ENCODE data around the gene SMARCAL1. TPM values are rescaled to one million over a fixed set of nuclear protein-coding genes. Genes with fewer than 3 reads are reported as not detected.

SMARCAL1 gene
- total RNA-seq, 1 experiment from 2014 or later, result 40.5 TPM

GRCh38 chr2:216372761-216373291, 39.5 kb upstream of the SMARCAL1 start:
- peak; percentile 14 to 81 for DNase-seq
- BruUV-seq (replicated peaks), result TSS peak; percentile 78

DNA sequence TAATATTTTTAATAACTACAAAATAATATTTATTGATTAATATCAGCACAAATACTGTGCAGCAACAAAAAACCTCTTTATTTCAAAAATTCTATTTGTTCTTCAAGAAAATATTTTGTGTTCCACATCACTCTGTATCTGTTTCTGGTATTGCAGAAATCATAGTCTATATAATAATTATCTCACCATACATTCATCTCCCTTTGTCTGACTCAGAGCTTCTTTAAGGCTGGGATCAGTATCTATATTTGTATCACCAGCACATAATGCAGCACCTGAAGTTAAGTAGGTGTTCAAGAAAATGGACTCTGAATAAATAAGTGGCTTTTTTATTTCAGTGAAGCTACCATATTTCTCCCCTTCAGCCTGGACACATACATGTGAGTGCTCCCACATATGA, 38.4 kb upstream of the SMARCAL1 start:
- POLR2A ChIA-PET (ENCODE audit: unreplicated experiment), result interaction anchor here (0.6 kb wide), 1 partner anchor 280 kb away, joined by 3 read pairs; no protein-coding TSS in a partner anchor
- peaks cover 7% of the 10 kb centered on the region; the same call in 1 of the 2 replicates for H3K79me2 ChIP-seq (ENCODE audit: low read depth)
- no peaks in the 10 kb centered on the region for H4K20me1 ChIP-seq (ENCODE audit: insufficient read depth)
- H3K4me2 ChIP-seq, result 0 out of 2 replicates have a peak overlapping the region, but pooled peaks have one; percentile 2
- H3F3A ChIP-seq (ENCODE audit: insufficient read depth, low read depth), result peaks cover 20% of the 10 kb centered on the region
- H2AFZ ChIP-seq, result no peak overlapping the region
- intact Hi-C loops (cut with micrococcal nuclease; ENCODE audit: unreplicated experiment), result loop anchor here (2.0 to 5.0 kb wide), 2 partner anchors 57 to 157 kb away; no protein-coding TSS in a partner anchor
- 0 out of 2 replicates have a peak, but pooled peaks cover 4% of the 10 kb centered on the region for H3K9me2 ChIP-seq (ENCODE audit: insufficient read depth)
- no peaks in the 10 kb centered on the region for H3K27me3 ChIP-seq (ENCODE audit: insufficient read depth, low read depth)
- H3K4me1 ChIP-seq (replicated peaks; ENCODE audit: insufficient read depth), result peaks cover 32% of the 10 kb centered on the region
- peak overlapping the region; percentile 23; the same call in 1 of the 2 replicates for H3K27ac ChIP-seq
- DNase-seq, result no peak
- no peak overlapping the region for H3K4me3 ChIP-seq
- CTCF ChIA-PET, result interaction anchor here (1.3 kb wide), 1 partner anchor 158 kb away, joined by 3 read pairs; no protein-coding TSS in a partner anchor
- no TSS peak for BruUV-seq (replicated peaks)
- no peaks in the 10 kb centered on the region for H3K36me3 ChIP-seq (ENCODE audit: low read depth)
- TF ChIP-seq EZH2 (IDR thresholded peaks at IDR 0.05; ENCODE audit: low read depth) (no peak), CTCF (conservative IDR thresholded peaks at IDR 0.05) (no peak)
- H3K9me3 ChIP-seq (ENCODE audit: insufficient read depth, low read depth), result no peaks in the 10 kb centered on the region

More at GRCh38 chr2:216372761-216373291, 39.5 kb upstream of the SMARCAL1 start:
- Histone ChIP-seq H3K27ac (peak overlapping the region; percentile 90), H3K79me2 (ENCODE audit: low read depth) (peaks cover 7% of the 10 kb centered on the region; the same call in 1 of the 2 replicates), H2AFZ (no peak overlapping the region), H3K4me3 (peak overlapping the region; percentile 72), H3K4me2 (peak overlapping the region; percentile 97), H3F3A (ENCODE audit: insufficient read depth, low read depth) (peaks cover 20% of the 10 kb centered on the region), H3K9me3 (ENCODE audit: insufficient read depth, low read depth) (no peaks in the 10 kb centered on the region), H3K27me3 (ENCODE audit: insufficient read depth, low read depth) (no peaks in the 10 kb centered on the region), H3K9me2 (ENCODE audit: insufficient read depth) (0 out of 2 replicates have a peak, but pooled peaks cover 4% of the 10 kb centered on the region), H4K20me1 (ENCODE audit: insufficient read depth) (no peaks in the 10 kb centered on the region), H3K36me3 (ENCODE audit: low read depth) (no peaks in the 10 kb centered on the region), H3K4me1 (replicated peaks; ENCODE audit: insufficient read depth) (peaks cover 39% of the 10 kb centered on the region)
- intact Hi-C loops (cut with micrococcal nuclease; ENCODE audit: unreplicated experiment), result loop anchor here (1.0 to 5.0 kb wide), 3 partner anchors 39 to 156 kb away; partner anchors contain the start of gene SMARCAL1
- CTCF ChIA-PET, result interaction anchor here (1.3 kb wide), 1 partner anchor 157 kb away, joined by 3 read pairs; no protein-coding TSS in a partner anchor
- no peak for TF ChIP-seq EZH2 (IDR thresholded peaks at IDR 0.05; ENCODE audit: low read depth)
- no peak for TF ChIP-seq CTCF (conservative IDR thresholded peaks at IDR 0.05)
- POLR2A ChIA-PET (ENCODE audit: unreplicated experiment), result interaction anchor here (0.6 to 1.3 kb wide), 4 partner anchors 39 to 1564 kb away, joined by 3 to 6 read pairs (median 6); partner anchors contain the start of genes BARD1, RPL37A and SMARCAL1

DNA sequence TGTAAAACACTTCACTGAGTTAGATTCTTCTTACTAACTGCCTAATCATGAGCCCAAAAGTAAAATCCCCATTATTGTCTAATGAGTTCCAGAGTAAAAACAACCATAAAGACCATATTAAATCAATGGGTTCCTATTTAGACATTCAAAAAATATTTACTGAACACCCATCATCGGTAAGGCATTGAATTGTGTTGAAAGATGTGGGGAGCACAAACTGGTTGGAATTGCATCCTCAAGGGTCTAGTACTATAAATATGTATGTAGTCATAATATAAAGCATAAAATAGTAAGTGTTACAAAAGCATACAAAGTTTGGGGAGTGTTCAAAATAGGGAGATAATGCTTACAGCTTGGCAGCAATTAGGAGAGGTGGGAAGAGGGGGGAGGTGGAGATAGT, 37.0 kb upstream of the SMARCAL1 start:
- CTCF ChIA-PET, result no interaction called here
- H3F3A ChIP-seq (ENCODE audit: insufficient read depth, low read depth), result peaks cover 20% of the 10 kb centered on the region
- no peak overlapping the region for H3K27ac ChIP-seq
- H4K20me1 ChIP-seq (ENCODE audit: insufficient read depth), result no peaks in the 10 kb centered on the region
- peaks cover 4% of the 10 kb centered on the region; the same call in 1 of the 2 replicates for H3K79me2 ChIP-seq (ENCODE audit: low read depth)
- no peak overlapping the region for H3K4me2 ChIP-seq
- POLR2A ChIA-PET (ENCODE audit: unreplicated experiment), result no interaction called here
- H3K4me3 ChIP-seq, result no peak overlapping the region
- no peak overlapping the region for H2AFZ ChIP-seq
- intact Hi-C loops (cut with micrococcal nuclease; ENCODE audit: unreplicated experiment), result no loop called here
- no peaks in the 10 kb centered on the region for H3K36me3 ChIP-seq (ENCODE audit: low read depth)
- BruUV-seq (replicated peaks), result no TSS peak
- no peak for DNase-seq
- TF ChIP-seq EZH2 (IDR thresholded peaks at IDR 0.05; ENCODE audit: low read depth) (no peak), CTCF (conservative IDR thresholded peaks at IDR 0.05) (no peak)
- H3K27me3 ChIP-seq (ENCODE audit: insufficient read depth, low read depth), result no peaks in the 10 kb centered on the region
- peaks cover 28% of the 10 kb centered on the region for H3K4me1 ChIP-seq (replicated peaks; ENCODE audit: insufficient read depth)
- H3K9me2 ChIP-seq (ENCODE audit: insufficient read depth), result 0 out of 2 replicates have a peak, but pooled peaks cover 4% of the 10 kb centered on the region
- no peaks in the 10 kb centered on the region for H3K9me3 ChIP-seq (ENCODE audit: insufficient read depth, low read depth)

All from PC-9 (cell line).